Measurements from ENCODE around the gene PIK3CD. TPM values are rescaled to one million over a fixed set of nuclear protein-coding genes. Genes with fewer than 3 reads are reported as not detected.

Gene PIK3CD
- total RNA-seq, 1 experiment from 2014 or later = 23.1 TPM

DNA sequence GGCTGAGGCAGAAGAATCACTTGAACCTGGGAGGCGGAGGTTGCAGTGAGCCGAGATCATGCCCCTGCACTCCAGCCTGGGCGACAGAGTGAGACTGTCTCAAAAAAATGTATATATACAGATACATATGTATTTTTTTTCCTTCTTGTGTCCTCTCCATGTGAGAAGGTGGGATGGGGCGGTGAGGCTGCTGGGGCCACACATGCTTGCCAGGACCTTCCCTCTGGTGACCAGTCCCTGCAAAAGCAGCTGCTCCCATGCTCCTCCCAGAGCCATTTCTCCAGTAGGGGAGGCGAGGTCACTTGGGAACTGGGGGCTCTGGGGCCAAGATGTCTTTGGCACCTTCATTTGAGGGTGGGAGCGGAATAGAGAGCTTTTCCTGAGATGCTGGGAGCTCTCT, 74.9 kb downstream of the PIK3CD start:
- TF ChIP-seq FOXP1 (CRISPR knock-in tag; IDR thresholded peaks at IDR 0.05; ENCODE audit: borderline replicate concordance) (no peak), ZNF232 (CRISPR knock-in tag; IDR thresholded peaks at IDR 0.05) (no peak), PRRX2 (CRISPR knock-in tag; IDR thresholded peaks at IDR 0.05) (no peak), NFATC4 (CRISPR knock-in tag; IDR thresholded peaks at IDR 0.05) (no peak), JAZF1 (CRISPR knock-in tag; IDR thresholded peaks at IDR 0.05) (no peak), CREM (CRISPR knock-in tag; IDR thresholded peaks at IDR 0.05) (no peak), GABPB1 (CRISPR knock-in tag; IDR thresholded peaks at IDR 0.05) (no peak), FOXK1 (CRISPR knock-in tag; IDR thresholded peaks at IDR 0.05) (no peak)
- TF ChIP-seq, protein P1, sequence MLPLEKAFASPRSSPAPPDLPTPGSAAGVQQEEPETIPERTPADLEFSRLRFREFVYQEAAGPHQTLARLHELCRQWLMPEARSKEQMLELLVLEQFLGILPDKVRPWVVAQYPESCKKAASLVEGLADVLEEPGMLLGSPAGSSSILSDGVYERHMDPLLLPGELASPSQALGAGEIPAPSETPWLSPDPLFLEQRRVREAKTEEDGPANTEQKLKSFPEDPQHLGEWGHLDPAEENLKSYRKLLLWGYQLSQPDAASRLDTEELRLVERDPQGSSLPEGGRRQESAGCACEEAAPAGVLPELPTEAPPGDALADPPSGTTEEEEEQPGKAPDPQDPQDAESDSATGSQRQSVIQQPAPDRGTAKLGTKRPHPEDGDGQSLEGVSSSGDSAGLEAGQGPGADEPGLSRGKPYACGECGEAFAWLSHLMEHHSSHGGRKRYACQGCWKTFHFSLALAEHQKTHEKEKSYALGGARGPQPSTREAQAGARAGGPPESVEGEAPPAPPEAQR (CRISPR knock-in tag; IDR thresholded peaks at IDR 0.05) = no peak
- TF ChIP-seq, protein P2, sequence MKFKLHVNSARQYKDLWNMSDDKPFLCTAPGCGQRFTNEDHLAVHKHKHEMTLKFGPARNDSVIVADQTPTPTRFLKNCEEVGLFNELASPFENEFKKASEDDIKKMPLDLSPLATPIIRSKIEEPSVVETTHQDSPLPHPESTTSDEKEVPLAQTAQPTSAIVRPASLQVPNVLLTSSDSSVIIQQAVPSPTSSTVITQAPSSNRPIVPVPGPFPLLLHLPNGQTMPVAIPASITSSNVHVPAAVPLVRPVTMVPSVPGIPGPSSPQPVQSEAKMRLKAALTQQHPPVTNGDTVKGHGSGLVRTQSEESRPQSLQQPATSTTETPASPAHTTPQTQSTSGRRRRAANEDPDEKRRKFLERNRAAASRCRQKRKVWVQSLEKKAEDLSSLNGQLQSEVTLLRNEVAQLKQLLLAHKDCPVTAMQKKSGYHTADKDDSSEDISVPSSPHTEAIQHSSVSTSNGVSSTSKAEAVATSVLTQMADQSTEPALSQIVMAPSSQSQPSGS (CRISPR knock-in tag; IDR thresholded peaks at IDR 0.05; ENCODE audit: borderline replicate concordance, low read depth) = no peak
- TF ChIP-seq, protein P3, sequence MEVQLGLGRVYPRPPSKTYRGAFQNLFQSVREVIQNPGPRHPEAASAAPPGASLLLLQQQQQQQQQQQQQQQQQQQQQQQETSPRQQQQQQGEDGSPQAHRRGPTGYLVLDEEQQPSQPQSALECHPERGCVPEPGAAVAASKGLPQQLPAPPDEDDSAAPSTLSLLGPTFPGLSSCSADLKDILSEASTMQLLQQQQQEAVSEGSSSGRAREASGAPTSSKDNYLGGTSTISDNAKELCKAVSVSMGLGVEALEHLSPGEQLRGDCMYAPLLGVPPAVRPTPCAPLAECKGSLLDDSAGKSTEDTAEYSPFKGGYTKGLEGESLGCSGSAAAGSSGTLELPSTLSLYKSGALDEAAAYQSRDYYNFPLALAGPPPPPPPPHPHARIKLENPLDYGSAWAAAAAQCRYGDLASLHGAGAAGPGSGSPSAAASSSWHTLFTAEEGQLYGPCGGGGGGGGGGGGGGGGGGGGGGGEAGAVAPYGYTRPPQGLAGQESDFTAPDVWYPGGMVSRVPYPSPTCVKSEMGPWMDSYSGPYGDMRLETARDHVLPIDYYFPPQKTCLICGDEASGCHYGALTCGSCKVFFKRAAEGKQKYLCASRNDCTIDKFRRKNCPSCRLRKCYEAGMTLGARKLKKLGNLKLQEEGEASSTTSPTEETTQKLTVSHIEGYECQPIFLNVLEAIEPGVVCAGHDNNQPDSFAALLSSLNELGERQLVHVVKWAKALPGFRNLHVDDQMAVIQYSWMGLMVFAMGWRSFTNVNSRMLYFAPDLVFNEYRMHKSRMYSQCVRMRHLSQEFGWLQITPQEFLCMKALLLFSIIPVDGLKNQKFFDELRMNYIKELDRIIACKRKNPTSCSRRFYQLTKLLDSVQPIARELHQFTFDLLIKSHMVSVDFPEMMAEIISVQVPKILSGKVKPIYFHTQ (CRISPR knock-in tag; IDR thresholded peaks at IDR 0.05) = no peak
- CTCF ChIA-PET = interaction anchor here (0.6 to 3.9 kb wide), 5 partner anchors 10 to 227 kb away, joined by 3 to 25 read pairs (median 4); no protein-coding TSS in a partner anchor
- Mint-ChIP-seq H3K4me3 (no peak overlapping the region), H3K27me3 (ENCODE audit: low read depth) (no peaks in the 10 kb centered on the region; the same call in 1 of the 2 replicates), H3K36me3 (peaks cover 46% of the 10 kb centered on the region), H3K9me3 (peaks cover 5% of the 10 kb centered on the region), H3K4me1 (peaks cover 4% of the 10 kb centered on the region), H3K27ac (peak overlapping the region; percentile 81; the same call in 1 of the 2 replicates)
- ATAC-seq (no peak), DNase-seq (ENCODE audit: low spot score) (no peak)
- POLR2A ChIA-PET = no interaction called here

DNA sequence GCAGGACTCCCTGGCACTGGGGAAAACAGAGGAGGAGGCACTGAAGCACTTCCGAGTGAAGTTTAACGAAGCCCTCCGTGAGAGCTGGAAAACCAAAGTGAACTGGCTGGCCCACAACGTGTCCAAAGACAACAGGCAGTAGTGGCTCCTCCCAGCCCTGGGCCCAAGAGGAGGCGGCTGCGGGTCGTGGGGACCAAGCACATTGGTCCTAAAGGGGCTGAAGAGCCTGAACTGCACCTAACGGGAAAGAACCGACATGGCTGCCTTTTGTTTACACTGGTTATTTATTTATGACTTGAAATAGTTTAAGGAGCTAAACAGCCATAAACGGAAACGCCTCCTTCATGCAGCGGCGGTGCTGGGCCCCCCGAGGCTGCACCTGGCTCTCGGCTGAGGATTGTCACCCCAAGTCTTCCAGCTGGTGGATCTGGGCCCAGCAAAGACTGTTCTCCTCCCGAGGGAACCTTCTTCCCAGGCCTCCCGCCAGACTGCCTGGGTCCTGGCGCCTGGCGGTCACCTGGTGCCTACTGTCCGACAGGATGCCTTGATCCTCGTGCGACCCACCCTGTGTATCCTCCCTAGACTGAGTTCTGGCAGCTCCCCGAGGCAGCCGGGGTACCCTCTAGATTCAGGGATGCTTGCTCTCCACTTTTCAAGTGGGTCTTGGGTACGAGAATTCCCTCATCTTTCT, 75.5 kb downstream of the PIK3CD start:
- Mint-ChIP-seq H3K27me3 (ENCODE audit: low read depth) (no peaks in the 10 kb centered on the region), H3K9me3 (peaks cover 5% of the 10 kb centered on the region), H3K36me3 (peaks cover 50% of the 10 kb centered on the region), H3K4me1 (0 out of 2 replicates have a peak, but pooled peaks cover 2% of the 10 kb centered on the region), H3K4me3 (no peak overlapping the region), H3K27ac (peak overlapping the region; percentile 81)
- POLR2A ChIA-PET = no interaction called here
- CTCF ChIA-PET = interaction anchor here (0.6 to 3.9 kb wide), 5 partner anchors 11 to 226 kb away, joined by 3 to 25 read pairs (median 4); no protein-coding TSS in a partner anchor
- TF ChIP-seq, protein P4, sequence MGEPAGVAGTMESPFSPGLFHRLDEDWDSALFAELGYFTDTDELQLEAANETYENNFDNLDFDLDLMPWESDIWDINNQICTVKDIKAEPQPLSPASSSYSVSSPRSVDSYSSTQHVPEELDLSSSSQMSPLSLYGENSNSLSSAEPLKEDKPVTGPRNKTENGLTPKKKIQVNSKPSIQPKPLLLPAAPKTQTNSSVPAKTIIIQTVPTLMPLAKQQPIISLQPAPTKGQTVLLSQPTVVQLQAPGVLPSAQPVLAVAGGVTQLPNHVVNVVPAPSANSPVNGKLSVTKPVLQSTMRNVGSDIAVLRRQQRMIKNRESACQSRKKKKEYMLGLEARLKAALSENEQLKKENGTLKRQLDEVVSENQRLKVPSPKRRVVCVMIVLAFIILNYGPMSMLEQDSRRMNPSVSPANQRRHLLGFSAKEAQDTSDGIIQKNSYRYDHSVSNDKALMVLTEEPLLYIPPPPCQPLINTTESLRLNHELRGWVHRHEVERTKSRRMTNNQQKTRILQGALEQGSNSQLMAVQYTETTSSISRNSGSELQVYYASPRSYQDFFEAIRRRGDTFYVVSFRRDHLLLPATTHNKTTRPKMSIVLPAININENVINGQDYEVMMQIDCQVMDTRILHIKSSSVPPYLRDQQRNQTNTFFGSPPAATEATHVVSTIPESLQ (CRISPR knock-in tag; IDR thresholded peaks at IDR 0.05) = no peak
- TF ChIP-seq, protein P5, sequence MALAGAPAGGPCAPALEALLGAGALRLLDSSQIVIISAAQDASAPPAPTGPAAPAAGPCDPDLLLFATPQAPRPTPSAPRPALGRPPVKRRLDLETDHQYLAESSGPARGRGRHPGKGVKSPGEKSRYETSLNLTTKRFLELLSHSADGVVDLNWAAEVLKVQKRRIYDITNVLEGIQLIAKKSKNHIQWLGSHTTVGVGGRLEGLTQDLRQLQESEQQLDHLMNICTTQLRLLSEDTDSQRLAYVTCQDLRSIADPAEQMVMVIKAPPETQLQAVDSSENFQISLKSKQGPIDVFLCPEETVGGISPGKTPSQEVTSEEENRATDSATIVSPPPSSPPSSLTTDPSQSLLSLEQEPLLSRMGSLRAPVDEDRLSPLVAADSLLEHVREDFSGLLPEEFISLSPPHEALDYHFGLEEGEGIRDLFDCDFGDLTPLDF (CRISPR knock-in tag; IDR thresholded peaks at IDR 0.05) = no peak
- TF ChIP-seq ZNF317 (CRISPR knock-in tag; IDR thresholded peaks at IDR 0.05; ENCODE audit: borderline replicate concordance, low read depth) (no peak), SMAD4 (CRISPR knock-in tag; IDR thresholded peaks at IDR 0.05) (no peak), NR1H2 (CRISPR knock-in tag; IDR thresholded peaks at IDR 0.05) (no peak), TP53 (CRISPR knock-in tag; IDR thresholded peaks at IDR 0.05) (no peak), CREB1 (CRISPR knock-in tag; IDR thresholded peaks at IDR 0.05) (no peak), SP1 (CRISPR knock-in tag; conservative IDR thresholded peaks at IDR 0.05) (no peak)
- TF ChIP-seq, protein P6, sequence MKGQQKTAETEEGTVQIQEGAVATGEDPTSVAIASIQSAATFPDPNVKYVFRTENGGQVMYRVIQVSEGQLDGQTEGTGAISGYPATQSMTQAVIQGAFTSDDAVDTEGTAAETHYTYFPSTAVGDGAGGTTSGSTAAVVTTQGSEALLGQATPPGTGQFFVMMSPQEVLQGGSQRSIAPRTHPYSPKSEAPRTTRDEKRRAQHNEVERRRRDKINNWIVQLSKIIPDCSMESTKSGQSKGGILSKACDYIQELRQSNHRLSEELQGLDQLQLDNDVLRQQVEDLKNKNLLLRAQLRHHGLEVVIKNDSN (CRISPR knock-in tag; IDR thresholded peaks at IDR 0.05) = no peak
- TF ChIP-seq, protein P7, sequence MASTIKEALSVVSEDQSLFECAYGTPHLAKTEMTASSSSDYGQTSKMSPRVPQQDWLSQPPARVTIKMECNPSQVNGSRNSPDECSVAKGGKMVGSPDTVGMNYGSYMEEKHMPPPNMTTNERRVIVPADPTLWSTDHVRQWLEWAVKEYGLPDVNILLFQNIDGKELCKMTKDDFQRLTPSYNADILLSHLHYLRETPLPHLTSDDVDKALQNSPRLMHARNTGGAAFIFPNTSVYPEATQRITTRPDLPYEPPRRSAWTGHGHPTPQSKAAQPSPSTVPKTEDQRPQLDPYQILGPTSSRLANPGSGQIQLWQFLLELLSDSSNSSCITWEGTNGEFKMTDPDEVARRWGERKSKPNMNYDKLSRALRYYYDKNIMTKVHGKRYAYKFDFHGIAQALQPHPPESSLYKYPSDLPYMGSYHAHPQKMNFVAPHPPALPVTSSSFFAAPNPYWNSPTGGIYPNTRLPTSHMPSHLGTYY (CRISPR knock-in tag; IDR thresholded peaks at IDR 0.05) = no peak
- TF ChIP-seq, protein P8, sequence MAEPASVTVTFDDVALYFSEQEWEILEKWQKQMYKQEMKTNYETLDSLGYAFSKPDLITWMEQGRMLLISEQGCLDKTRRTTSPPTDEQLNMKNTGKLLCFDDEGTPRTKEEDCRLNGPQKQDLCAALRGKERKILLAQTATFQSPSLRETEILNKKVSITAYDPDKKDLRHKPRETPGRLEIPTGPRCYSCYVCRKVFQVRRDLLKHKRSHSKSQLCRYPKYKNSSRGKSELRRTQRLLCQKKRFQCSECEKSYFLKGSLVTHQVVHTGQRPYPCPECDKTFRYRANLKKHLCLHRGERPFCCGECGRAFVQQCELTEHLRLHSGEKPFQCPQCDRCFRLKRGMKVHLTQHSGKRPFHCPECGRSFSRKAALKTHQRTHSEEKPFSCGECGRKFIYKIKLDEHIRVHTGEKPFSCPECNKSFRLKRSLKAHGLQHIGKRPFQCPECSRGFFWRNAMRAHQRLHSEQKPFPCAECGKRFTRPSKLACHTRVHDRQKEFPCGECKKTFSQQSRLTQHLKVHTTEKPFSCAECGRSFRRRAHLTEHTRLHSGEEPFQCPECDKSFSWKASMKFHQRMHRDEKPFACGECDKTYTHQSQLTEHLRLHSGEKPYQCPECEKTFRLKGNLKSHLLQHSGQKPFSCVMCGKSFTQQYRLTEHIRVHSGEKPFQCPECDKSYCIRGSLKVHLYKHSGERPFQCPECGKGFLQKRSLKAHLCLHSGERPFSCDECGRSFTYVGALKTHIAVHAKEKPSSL (CRISPR knock-in tag; conservative IDR thresholded peaks at IDR 0.05) = no peak
- DNase-seq (ENCODE audit: low spot score) = no peak
- 0 out of 2 replicates have a peak, but pooled peaks have one; percentile 6 for ATAC-seq
